ENCODE results near the gene TBX5. TPM values are rescaled to one million over a fixed set of nuclear protein-coding genes. Genes with fewer than 3 reads are reported as not detected.

TBX5 gene
- total and polyA plus RNA-seq, 12 donors = 0.07 to 0.27 (median 0.14) TPM; not detected in 8

- Histone ChIP-seq H3K27me3 (peaks cover 12% of the 10 kb centered on the region), H3K36me3 (replicated peaks in 1 of 2) (no peaks in the 10 kb centered on the region), H3K4me3 (no peak overlapping the region), H3K9me3 (replicated peaks in 1 of 3) (no peaks in the 10 kb centered on the region), H3K4me1 (replicated peaks in 1 of 2) (no peaks in the 10 kb centered on the region), H3K27ac (no peak overlapping the region)
- intact Hi-C loops (cut with DNase I) = no loop called here
- no peak for TF ChIP-seq POLR2A (IDR thresholded peaks at IDR 0.05)
- TF ChIP-seq CTCF (IDR thresholded peaks at IDR 0.05) = no peak
- 68 to 84% (median 75%) methylated on average over 8 of the region's 8 CpGs for WGBS, 4 donors
- DNase-seq = no peak
Observed at GRCh38 chr12:114320968-114321367, 85.0 kb downstream of the TBX5 start.

GRCh38 chr12:114320101-114320500 lies 85.8 kb downstream of the TBX5 start:
- no peaks in the 10 kb centered on the region for H3K9me3 ChIP-seq (replicated peaks in 1 of 3)
- no peak for DNase-seq
- intact Hi-C loops (cut with DNase I) = no loop called here
- H3K36me3 ChIP-seq (replicated peaks in 1 of 2) = no peaks in the 10 kb centered on the region
- no peak overlapping the region for H3K27ac ChIP-seq
- H3K27me3 ChIP-seq = peaks cover 12% of the 10 kb centered on the region
- no peaks in the 10 kb centered on the region for H3K4me1 ChIP-seq (replicated peaks in 1 of 2)
- 63 to 72% (median 69%) methylated on average over 9 of the region's 9 CpGs for WGBS, 4 donors
- no peak overlapping the region for H3K4me3 ChIP-seq
- no peak for TF ChIP-seq POLR2A (IDR thresholded peaks at IDR 0.05)
- TF ChIP-seq CTCF (IDR thresholded peaks at IDR 0.05) = no peak

- Histone ChIP-seq H3K9me3 (replicated peaks in 1 of 3) (no peaks in the 10 kb centered on the region), H3K4me1 (replicated peaks in 1 of 2) (no peaks in the 10 kb centered on the region), H3K27me3 (peaks cover 6% of the 10 kb centered on the region), H3K4me3 (no peak overlapping the region), H3K36me3 (replicated peaks in 1 of 2) (no peaks in the 10 kb centered on the region), H3K27ac (no peak overlapping the region)
- intact Hi-C loops (cut with DNase I) = no loop called here
- no peak for TF ChIP-seq POLR2A (IDR thresholded peaks at IDR 0.05)
- TF ChIP-seq CTCF (IDR thresholded peaks at IDR 0.05) = no peak
- peak in 3 of 7 donors; percentile 1 to 19 (median 18) for DNase-seq
- 39 to 59% (median 43%) methylated on average over 11 of the region's 11 CpGs for WGBS, 4 donors
Observed at GRCh38 chr12:114319422-114319821, 86.5 kb downstream of the TBX5 start.

GRCh38 chr12:114318984-114319383 lies 87.0 kb downstream of the TBX5 start:
- H3K9me3 ChIP-seq (replicated peaks in 1 of 3) = no peaks in the 10 kb centered on the region
- 58 to 76% (median 67%) methylated on average over 2 of the region's 2 CpGs for WGBS, 4 donors
- no peak for DNase-seq
- H3K4me1 ChIP-seq (replicated peaks in 1 of 2) = no peaks in the 10 kb centered on the region
- TF ChIP-seq CTCF (IDR thresholded peaks at IDR 0.05) (no peak), POLR2A (IDR thresholded peaks at IDR 0.05) (no peak)
- intact Hi-C loops (cut with DNase I) = no loop called here
- no peaks in the 10 kb centered on the region for H3K36me3 ChIP-seq (replicated peaks in 1 of 2)
- peaks cover 6% of the 10 kb centered on the region for H3K27me3 ChIP-seq
- H3K27ac ChIP-seq = no peak overlapping the region
- no peak overlapping the region for H3K4me3 ChIP-seq
